ENCODE measurements around the gene ART3.
A peak's percentile ranks its signal among the peaks of the same experiment; 100 is the strongest.

The ART3 gene

DNA sequence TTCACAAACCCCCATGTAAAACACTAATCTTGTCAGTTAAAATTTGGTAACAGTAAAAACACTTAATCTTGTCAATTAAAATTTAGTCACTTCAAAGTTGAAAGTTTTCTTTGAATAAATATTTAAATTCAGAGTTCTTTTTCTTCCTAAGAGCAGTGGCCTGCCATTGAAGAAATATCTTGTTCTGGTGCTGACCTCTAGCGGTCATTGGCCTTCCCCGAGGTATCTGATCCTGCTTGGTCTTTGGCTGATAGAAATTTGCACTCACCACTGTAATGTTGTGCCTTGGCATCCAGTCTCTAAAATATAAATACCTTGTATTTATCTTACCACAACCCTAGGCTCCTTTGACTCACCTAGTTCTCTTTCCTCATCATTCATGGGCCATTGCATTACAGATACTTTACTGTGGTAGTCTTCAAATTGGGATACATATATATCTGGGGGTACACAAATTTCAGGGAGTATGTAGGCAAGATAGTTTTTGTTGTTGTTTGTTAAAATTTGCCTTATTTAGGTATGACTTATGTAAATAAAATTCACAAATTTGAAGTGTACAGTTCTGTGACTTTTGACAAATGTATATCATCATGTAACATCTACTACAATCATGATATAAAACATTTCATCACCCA lies 6.7 kb upstream of the ART3 start:
- peak; percentile 6 to 47 (median 20) for DNase-seq (ENCODE audit: low read depth in 3 of 3, low spot score in 1 of 3)

DNA sequence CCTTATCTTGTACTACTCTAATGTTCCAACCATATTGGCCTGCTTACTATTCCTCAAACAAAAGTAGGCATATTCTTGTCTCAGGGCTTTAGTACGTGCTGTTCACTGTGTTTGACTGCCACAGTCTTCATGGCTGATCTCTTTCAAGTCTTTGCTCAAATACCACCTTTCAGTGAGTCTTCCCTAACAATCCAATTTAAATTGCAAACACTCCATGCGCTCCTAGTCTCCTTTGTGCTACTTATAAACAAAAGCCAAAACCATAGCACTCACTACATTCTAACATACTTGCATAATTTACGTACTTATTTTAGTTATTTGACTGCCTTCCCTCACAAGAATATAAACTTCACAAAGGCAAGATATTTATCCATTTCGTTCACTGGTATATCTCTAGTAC lies 1.7 kb upstream of the ART3 start:
- no peak for DNase-seq (ENCODE audit: low read depth in 3 of 3, low spot score in 1 of 3)

DNA sequence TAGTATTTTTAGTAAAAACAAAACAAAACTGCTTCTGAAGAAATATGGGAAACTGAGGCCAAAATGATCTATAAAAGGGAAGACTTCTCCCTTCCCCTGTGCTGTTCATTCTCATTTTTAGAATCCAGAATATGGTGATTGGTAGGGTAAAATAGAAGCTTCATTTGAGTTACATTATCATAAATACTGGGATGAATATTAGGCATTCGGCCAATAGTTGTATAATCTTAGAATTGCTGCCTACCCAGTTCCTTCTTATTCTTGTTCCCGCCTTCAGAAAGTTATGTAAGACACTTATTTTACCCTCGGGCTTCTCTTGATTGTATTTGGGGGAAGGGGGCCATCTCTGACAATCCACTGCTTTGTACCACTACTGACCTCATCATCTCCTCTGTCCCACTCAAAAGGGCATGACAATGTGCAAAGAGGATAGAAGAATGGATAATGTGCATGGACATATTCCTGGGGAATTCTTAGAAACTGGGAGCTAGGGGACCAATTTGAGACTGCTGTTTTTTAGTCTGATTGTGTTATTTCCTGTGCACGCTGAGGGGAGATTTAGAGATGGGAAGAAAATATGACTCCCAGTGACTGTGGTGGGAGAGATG lies 588 bp downstream of the ART3 start:
- no peak for DNase-seq (ENCODE audit: low read depth in 3 of 3, low spot score in 1 of 3)

DNA sequence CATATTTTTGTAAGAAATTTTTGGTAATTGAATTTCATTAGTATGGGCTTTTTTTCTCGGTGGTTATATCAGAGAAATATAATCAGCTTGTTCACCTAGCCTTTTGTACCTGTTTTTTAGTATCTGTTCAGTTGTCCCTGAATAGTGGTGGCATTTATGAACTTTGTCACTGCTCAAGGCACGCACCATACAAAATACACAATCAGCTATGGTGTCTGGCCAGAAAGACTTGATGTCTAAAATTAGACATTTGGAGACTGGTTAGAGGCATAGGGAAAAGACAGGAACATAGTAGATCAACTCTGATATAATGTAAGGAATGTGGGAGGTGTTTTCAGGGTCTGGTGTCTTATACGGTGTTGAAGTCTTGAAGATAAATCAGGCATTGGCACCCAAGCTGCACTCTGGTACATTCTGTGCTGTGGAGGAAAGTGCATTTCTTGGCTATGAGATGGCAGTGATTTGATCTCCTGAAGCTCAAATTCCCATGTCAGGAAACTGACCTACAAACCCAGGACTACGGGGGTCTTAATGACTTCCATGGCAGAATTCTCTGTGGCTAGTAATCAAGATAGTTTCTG lies 3.6 kb downstream of the ART3 start:
- DNase-seq (ENCODE audit: low read depth in 3 of 3, low spot score in 1 of 3) = no peak

DNA sequence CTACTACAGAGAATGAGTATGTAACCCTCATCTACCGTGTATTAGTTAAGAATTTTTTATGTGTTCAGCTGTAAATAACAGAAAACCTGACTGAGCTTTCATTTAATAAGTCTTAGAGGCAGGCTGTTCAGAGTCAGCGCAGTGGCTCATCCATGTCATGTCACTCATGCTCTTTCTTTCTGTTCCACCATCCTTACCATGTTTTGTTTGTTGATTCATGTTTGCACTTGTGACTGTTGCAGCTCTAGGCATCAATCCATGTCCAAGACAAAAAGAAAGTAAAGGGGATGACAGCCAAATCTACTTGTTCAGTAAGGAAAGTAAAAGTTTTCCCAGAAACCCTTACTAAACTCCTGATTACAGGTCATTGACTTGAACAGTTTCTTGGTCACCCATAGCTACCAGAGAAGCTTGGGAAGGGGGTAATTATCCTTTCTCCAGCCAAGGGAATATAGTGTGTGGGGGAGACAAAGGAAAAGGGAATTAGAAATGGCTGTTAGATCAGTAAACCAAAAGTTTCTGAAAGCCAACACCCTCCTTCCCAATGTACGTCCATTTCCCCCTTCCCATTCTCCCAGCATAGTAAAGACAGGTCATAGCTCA lies 9.0 kb downstream of the ART3 start:
- DNase-seq (ENCODE audit: low read depth in 3 of 3, low spot score in 1 of 3) = no peak

DNA sequence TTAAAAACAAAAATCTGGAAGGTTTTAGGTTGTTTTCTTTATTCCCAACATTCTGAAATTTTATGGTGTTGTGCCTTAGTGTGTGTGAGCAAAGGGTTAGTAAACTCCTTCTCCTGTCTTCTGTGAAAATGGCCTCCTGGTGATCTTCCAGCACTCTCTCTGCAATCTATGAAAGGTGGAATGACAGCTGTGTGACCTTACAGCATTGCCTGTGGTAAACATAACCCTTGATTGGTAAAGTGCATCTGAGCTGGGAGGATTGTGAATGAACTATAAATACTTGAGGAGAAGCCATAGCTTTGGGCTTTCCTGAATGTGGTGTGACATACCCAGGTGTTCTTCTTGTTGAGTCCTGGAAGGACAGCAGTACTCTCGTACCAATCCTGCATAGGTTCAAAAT lies 10.0 kb downstream of the ART3 start:
- DNase-seq (ENCODE audit: low read depth in 3 of 3, low spot score in 1 of 3) = no peak

DNA sequence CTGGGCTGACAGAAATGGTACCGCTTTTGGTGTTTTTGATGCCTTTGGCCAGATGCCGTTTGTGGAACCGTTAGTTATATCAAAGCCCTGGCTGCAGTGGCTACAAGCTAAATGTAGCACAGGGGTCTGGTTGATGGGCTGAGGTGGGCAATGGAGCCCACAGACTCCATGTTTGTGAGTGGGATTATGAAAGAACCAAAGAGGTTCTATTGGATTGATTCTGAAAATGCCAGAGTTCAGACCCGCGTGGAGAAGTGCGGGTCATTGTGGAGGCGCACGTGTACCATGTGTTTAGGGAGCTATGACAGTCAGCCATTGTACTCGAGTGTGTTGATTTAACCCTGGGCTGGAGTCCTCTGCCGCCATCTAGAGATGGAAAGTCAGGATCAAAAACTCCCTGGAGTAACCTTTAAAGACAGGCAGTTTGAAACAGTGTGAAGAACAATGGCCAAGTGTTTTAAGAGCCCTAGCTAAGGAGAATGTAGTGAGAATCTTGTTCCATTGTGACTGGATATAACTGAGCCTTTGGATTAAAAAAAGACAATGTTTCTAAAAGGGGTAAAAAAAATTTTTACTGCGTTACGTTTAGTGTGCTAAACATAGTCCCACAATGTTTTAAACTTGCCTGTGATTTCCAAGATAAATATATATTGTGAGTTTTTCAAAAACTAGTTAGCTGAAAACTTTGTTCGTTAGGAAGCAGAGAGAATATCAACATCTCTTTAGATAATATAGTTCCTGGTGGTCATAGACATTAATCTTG lies 12.7 kb downstream of the ART3 start:
- no peak for DNase-seq (ENCODE audit: low read depth in 3 of 3, low spot score in 1 of 3)

DNA sequence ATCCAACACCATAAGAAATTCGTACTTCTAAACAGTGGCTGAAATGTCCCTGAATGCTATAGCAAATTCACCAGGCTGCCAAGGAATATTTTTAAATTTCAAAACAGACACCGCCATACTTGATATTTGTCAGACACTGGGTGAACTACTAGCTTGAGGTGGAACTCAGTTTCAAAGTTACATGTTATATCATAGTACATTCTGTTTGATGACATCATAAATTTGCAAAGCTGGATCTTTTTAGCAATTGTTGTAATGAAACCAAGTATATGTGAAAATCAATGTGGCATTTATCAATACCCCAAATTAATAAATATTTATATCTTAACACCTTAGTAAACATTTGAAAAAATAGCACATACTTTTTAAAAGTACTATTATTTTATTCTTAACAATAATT lies 14.2 kb downstream of the ART3 start:
- no peak for DNase-seq (ENCODE audit: low read depth in 3 of 3, low spot score in 1 of 3)

DNA sequence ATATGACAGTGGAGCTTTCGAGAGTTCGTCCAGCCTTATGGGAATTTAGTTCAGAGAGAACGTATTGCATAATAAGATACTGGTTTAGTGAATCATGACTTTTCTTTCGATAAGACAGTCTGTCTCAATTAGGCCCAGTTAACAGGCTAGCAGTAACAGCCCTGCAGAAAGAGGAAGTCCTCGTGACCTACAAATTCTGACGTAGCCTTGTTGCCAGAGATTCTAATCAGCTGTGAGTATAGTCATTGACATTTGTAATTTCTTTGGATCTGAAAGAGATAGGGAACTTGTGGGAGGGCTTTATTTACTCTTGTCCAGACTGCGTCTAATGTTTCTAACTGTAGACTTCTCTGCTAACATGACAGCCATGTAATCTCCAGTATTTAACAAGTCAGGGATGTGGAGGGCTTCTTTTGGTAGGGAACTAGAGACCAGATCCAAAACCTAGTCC lies 15.8 kb downstream of the ART3 start:
- DNase-seq (ENCODE audit: low read depth in 3 of 3, low spot score in 1 of 3) = no peak

DNA sequence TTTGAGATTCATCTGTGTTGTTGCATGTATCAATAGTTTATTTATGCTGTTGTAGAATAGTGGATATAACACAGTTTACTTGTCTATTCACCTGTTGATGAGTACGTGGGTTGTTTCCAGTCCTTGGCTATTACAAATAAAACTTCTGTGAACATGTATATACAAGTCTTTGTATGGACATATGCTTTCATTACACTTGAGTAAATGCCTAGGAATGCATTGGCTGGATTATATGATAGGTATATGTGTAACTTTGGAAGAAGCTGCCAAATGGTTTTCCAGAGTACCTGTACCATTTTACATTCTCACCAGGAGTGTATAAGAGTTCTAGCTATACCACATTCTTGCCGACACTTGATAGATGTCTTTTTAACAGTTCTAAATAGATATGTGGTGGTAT lies 16.5 kb downstream of the ART3 start:
- DNase-seq (ENCODE audit: low read depth in 3 of 3, low spot score in 1 of 3) = no peak

DNA sequence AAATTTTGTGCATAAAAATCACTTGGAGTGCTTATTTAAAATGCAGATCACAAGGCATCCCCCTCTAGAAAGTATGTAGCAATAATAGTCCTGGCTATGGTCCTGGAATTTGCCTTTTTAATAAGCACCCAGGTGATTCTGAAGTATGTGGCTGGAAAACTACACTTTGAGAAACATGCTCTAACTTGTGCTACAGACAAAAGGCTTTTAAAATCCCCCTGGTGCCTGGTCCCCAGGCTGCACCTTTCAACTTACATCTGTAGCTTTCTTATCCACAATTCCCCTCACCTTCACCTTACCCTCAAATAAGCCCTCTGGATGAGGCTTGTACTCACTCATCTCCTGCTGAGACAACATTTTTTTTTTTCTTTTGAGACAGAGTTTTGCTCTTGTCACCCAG lies 21.1 kb downstream of the ART3 start:
- DNase-seq (ENCODE audit: low read depth in 3 of 3, low spot score in 1 of 3) = no peak

DNA sequence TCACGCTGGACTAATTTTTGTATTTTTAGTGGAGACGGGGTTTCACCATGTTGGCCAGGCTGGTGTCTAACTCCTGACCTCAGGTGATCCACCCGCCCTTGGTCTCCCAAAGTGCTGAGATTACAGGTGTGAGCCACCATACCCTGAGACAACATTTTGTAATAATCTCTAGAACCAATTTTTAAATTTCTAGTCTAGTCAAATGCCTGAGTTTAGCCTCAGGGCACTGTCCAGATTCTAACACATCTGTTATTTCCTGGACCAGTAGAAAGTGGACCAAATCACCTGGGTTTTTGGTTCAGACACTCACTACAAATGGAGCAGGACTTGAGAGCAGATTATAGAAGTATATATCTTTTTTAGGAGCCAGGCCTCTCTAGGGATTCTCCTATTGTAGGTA lies 21.6 kb downstream of the ART3 start:
- no peak for DNase-seq (ENCODE audit: low read depth in 3 of 3, low spot score in 1 of 3)

DNA sequence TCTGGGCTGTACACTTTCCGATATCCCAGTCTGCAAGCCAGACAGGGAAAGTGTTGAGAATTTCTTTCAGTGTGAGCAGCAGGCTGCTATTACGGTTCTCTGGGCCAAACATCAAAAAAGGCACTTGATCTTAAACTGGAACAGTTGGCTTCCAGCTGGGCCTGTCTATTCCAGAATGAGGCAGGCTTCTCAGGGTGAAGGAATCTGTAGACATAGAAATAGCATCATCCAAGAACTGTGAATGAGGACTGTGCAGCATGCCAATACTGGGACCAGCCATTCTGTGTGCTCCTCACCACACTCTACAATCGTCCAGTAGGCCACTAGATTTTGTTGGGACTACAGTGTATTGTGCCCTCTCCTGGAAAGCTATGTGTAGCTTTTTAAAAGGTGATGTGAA lies 31.1 kb downstream of the ART3 start:
- DNase-seq (ENCODE audit: low read depth in 3 of 3, low spot score in 1 of 3) = no peak

DNA sequence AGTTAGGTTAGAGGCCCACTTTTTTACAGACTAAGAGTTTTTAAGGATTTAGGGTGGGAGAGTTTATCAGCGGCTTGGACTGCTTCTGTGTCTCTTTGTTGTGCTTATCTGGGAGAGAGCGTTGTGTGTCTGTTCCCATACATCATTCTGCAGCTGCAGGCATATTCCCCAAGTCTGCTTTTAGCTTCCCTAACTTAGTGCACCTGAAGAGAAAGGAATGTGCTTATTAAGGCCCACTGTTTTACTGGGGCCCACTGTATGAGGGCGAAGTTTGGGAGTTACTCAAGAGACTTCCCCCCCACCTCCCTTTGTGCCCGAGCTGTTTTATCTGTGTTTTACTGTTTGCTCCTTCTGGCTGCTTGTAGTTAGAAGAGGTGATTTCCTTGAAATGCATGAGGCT lies 31.9 kb downstream of the ART3 start:
- DNase-seq (ENCODE audit: low read depth in 3 of 3, low spot score in 1 of 3) = no peak

DNA sequence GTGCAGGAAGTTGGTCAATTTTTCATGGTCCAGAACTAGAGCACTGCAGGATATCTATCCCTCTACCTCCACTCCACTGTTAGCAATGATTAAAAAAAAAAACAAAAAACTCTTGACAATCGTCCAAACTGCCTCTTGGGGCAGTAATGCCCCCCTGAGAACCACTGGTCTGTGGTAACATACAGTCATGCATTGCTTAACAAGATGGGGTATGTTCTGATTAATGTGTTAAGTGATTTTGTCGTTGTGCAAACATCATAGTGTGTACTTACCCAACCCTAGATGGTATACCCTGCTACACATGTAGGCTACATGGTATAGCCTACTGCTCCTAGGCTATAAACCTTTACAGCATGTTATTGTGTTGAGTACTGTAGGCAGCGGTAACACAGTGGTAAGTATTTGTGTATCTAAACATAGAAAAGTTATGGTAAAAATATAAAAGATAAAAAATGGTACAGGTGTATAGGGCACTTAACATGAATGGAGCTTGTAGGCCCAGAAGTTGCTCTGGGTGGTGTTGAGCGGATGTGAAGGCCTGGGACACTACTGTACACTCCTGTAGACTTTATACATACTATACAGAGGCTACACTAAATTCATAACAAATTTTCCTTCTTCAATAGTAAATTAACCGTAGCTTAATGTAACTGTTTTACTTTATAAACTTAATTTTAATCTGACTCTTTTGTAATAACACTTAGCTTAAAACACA lies 34.1 kb downstream of the ART3 start:
- no peak for DNase-seq (ENCODE audit: low read depth in 3 of 3, low spot score in 1 of 3)

DNA sequence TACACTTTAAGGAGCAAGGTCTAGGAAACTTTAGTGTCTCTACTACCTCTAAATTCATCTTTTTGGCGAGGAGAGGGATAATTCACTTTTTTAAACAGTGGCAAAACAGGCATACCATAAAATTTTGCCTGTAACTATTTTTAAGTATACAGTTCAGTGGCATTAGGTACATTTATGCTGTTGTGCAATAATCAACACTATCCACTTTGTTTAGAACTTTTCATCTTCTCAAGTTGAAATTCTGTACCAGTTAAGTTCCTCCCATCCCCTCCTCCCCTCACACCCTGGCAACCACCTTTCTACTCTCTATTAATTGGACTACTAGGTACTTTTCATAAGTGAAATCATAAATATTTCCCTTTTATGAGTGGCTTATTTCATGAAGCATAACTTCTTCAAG lies 42.3 kb downstream of the ART3 start:
- no peak for DNase-seq (ENCODE audit: low read depth in 3 of 3, low spot score in 1 of 3)

DNA sequence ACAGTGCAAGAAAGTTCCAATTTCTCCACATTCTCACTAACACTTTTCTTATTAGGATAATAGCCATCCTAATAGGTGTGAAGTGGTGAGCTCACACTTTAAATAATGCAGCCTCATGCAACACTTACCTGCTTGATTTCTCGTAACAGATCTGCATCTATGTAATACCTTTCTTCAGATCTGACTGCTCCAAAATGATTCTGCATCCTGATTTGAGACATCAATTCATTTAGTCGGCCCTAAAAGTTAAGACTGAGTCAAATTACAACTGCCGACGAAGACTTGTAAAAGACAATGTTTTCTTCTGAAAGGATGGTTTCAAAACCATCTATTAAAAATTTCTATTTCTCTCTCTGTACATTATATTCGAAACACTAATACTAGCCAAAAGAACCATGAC lies 43.0 kb downstream of the ART3 start:
- DNase-seq (ENCODE audit: low read depth in 3 of 3, low spot score in 1 of 3) = no peak

DNA sequence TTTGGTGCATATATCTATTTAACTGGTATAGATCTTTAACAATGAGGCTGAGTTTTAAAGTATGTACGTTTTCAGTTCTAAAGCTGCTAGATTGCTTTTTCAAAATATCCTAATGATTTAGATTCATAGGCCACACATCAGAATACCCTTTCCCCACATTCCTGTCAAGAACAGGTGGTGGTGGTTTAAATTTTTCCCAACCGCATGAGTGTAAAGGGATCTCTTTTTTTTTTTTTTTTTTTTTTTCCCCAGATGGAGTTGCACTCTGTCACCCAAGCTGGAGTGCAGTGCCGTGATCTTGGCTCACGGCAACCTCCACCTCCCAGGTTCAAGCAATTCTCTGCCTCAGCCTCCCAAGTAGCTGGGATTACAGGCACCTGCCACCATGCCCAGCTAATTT lies 45.7 kb downstream of the ART3 start:
- DNase-seq (ENCODE audit: low read depth in 3 of 3, low spot score in 1 of 3) = no peak

DNA sequence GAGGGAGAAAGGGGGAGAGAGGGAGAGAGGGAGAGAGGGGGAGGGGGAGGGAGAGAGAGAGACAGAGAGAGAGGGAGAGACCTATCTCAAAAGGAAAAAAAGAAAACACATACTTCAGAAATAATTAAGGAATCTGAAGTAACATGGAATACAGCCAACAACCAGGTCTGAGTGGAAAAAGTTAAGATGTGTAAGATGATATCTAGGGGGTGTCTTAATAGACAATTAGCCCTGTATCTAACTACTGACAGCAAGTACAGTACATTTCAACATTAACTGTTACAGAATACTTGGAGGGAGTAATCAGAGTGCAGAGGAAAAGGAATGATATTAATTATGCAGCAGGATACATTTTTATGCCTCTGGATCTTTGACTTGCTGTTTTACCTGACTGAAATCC lies 51.3 kb downstream of the ART3 start:
- no peak for DNase-seq (ENCODE audit: low read depth in 3 of 3, low spot score in 1 of 3)

DNA sequence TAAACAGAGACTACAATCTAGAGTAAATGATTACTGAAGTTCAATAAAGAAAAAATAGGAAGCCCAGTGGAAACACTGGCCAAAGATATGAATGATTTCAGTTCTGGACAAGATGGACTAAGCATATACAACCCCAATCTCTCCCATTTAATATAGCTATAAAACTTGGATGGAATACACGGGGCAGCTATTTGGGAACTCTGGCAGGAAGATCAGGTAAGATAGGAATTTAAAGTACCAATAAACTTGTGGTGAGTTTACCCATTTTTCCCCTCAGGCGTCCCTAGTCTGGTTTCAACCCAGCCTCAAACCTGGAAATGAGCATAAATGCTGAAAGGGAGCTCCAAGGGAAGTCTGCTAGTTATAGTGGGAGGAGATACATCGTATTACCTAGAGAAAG lies 53.2 kb downstream of the ART3 start:
- DNase-seq (ENCODE audit: low read depth in 3 of 3, low spot score in 1 of 3) = no peak

DNA sequence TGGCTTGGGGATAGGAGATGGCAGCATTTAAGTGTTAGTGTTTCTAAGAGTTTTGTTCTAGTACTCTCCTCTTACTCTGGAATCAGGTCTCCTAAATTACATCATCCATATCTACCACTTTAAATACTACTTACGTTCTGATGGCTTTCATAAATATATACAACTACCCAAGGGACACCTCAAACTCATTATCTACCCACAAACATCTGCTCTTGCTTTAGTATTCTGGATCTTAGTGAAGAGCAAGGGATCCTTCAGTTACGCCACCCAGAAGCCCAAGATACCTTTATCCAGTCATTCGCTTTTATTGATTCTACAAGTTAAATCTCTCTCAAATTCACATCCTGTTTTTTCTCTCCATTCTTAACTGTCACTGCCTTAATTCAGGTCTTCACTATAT lies 66.7 kb downstream of the ART3 start:
- no peak for DNase-seq (ENCODE audit: low read depth in 3 of 3, low spot score in 1 of 3)

All from stimulated activated CD4-positive, alpha-beta T cell treated with anti-CD3 and anti-CD28 coated beads, TNF-alpha, amount 100 ng/mL, for 1 hour (primary cell).